ENCODE results near the gene ACSL1.

Gene ACSL1

GRCh38 chr4:184775854-184776555 lies 49.8 kb downstream of the ACSL1 start:
- DNase-seq (ENCODE audit: low read depth in 1 of 2, low spot score in 1 of 2) = no peak
- Histone ChIP-seq H3K27ac (replicated peaks) (no peak overlapping the region), H3K27me3 (ENCODE audit: insufficient read depth, poor library complexity, severe bottlenecking) (no peaks in the 10 kb centered on the region), H3K4me3 (replicated peaks; ENCODE audit: insufficient read depth, low read length) (no peak overlapping the region)
- TF ChIP-seq POLR2AphosphoS5 (IDR thresholded peaks at IDR 0.05; ENCODE audit: low read depth) (no peak), GABPA (IDR thresholded peaks at IDR 0.05; ENCODE audit: low read depth) (no peak), SPI1 (IDR thresholded peaks at IDR 0.05; ENCODE audit: borderline replicate concordance, low read depth) (no peak), REST (IDR thresholded peaks at IDR 0.05; ENCODE audit: insufficient replicate concordance, low read depth) (no peak)
- TF ChIP-seq, protein P1, sequence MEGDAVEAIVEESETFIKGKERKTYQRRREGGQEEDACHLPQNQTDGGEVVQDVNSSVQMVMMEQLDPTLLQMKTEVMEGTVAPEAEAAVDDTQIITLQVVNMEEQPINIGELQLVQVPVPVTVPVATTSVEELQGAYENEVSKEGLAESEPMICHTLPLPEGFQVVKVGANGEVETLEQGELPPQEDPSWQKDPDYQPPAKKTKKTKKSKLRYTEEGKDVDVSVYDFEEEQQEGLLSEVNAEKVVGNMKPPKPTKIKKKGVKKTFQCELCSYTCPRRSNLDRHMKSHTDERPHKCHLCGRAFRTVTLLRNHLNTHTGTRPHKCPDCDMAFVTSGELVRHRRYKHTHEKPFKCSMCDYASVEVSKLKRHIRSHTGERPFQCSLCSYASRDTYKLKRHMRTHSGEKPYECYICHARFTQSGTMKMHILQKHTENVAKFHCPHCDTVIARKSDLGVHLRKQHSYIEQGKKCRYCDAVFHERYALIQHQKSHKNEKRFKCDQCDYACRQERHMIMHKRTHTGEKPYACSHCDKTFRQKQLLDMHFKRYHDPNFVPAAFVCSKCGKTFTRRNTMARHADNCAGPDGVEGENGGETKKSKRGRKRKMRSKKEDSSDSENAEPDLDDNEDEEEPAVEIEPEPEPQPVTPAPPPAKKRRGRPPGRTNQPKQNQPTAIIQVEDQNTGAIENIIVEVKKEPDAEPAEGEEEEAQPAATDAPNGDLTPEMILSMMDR (IDR thresholded peaks at IDR 0.05; ENCODE audit: insufficient read depth, low read length) = no peak

DNA sequence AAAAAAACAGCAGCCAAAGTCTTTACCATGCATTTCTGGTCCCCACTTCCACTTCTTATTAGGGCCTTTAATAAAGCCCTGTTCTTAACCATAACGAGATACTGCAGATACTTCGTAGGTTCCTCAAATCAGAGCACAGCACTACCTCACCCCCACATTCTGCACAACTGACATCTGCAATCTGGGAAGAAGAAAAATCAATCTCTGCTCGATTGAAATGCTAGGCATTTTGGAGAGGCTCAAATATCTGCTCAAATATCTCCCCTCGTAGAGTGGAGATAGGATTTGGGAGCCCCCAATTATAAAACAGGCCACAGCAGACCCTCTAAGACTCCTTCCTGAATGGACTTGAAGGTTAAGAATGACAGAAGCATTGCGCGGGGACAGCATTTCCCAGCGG lies 51.6 kb downstream of the ACSL1 start:
- DNase-seq (ENCODE audit: low read depth in 1 of 2, low spot score in 1 of 2) = no peak
- Histone ChIP-seq H3K4me3 (replicated peaks; ENCODE audit: insufficient read depth, low read length) (no peak overlapping the region), H3K27me3 (ENCODE audit: insufficient read depth, poor library complexity, severe bottlenecking) (no peaks in the 10 kb centered on the region), H3K27ac (replicated peaks) (no peak overlapping the region)
- TF ChIP-seq POLR2AphosphoS5 (IDR thresholded peaks at IDR 0.05; ENCODE audit: low read depth) (no peak), GABPA (IDR thresholded peaks at IDR 0.05; ENCODE audit: low read depth) (no peak)

GRCh38 chr4:184771416-184771815 lies 54.4 kb downstream of the ACSL1 start:
- DNase-seq (ENCODE audit: low read depth in 1 of 2, low spot score in 1 of 2) = no peak
- no peaks in the 10 kb centered on the region for H3K27me3 ChIP-seq (ENCODE audit: insufficient read depth, poor library complexity, severe bottlenecking)
- no peak overlapping the region for H3K27ac ChIP-seq (replicated peaks)
- no peak overlapping the region for H3K4me3 ChIP-seq (replicated peaks; ENCODE audit: insufficient read depth, low read length)
- no peak for TF ChIP-seq SPI1 (IDR thresholded peaks at IDR 0.05; ENCODE audit: borderline replicate concordance, low read depth)
- TF ChIP-seq, protein P1 (IDR thresholded peaks at IDR 0.05; ENCODE audit: insufficient read depth, low read length) = no peak
- TF ChIP-seq POLR2AphosphoS5 (IDR thresholded peaks at IDR 0.05; ENCODE audit: low read depth) = no peak
- TF ChIP-seq REST (IDR thresholded peaks at IDR 0.05; ENCODE audit: insufficient replicate concordance, low read depth) = no peak
- TF ChIP-seq GABPA (IDR thresholded peaks at IDR 0.05; ENCODE audit: low read depth) = no peak

DNA sequence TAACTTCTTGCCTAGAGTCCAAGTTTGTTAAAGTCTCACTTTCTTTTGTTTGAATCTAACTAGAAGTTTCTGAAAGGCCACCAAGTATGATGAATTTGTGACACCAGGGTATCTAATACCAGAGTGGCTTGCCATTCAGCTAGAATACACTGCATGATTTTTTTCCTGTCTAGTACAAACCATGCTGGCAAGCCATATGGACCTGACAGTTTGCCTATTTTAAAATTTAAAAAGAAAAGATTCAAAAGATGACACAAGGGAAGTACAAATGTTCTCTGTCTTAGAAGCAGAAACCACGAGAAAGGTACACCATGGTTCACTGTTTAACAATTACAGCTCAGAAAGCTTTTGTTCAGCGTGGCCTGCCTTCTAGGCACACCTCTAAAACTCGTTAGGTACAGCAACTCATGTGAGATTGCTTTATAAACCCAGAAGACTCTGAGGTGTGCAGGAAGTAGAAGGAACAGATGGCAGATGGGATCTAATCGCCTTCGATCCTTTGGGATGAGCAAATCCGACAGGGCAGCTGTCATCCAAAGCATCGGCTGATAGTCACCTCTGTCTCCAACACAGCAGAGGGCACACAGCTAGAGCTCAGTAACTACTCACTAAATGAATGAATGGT lies 56.5 kb downstream of the ACSL1 start:
- H3K27me3 ChIP-seq (ENCODE audit: insufficient read depth, poor library complexity, severe bottlenecking) = no peaks in the 10 kb centered on the region
- no peak for DNase-seq (ENCODE audit: low read depth in 1 of 2, low spot score in 1 of 2)
- no peak overlapping the region for H3K27ac ChIP-seq (replicated peaks)
- no peak overlapping the region for H3K4me3 ChIP-seq (replicated peaks; ENCODE audit: insufficient read depth, low read length)
- TF ChIP-seq SPI1 (IDR thresholded peaks at IDR 0.05; ENCODE audit: borderline replicate concordance, low read depth) = no peak
- no peak for TF ChIP-seq REST (IDR thresholded peaks at IDR 0.05; ENCODE audit: insufficient replicate concordance, low read depth)
- no peak for TF ChIP-seq POLR2AphosphoS5 (IDR thresholded peaks at IDR 0.05; ENCODE audit: low read depth)
- TF ChIP-seq GABPA (IDR thresholded peaks at IDR 0.05; ENCODE audit: low read depth) = no peak
- TF ChIP-seq, protein P1 (IDR thresholded peaks at IDR 0.05; ENCODE audit: insufficient read depth, low read length) = no peak

Data from HL-60 (cell line).